Endothelial cell (in vitro differentiated cells): Measurements from ENCODE around the gene SUCNR1. TPM values are rescaled to one million over a fixed set of nuclear protein-coding genes. Genes with fewer than 3 reads are reported as not detected.
"Not testable (repeated sequence)": the region's sequence is repeated elsewhere in the genome, so short reads cannot be mapped to it uniquely, and the experiment has no call there.

Experiments used
- DNase-seq: peaks from one replicate; pipeline ENCODE4 v3.0.0; 2021; ENCODE audit warnings: low spot score
- H3K27ac Mint-ChIP-seq: one replicate; pipeline ENCODE4 v1.8.0; 2021; ENCODE audit warnings: mixed read lengths, inconsistent platforms; ENCODE audit not compliant: unreplicated experiment
- H3K27me3 Mint-ChIP-seq: one replicate; pipeline ENCODE4 v1.8.0; 2021; ENCODE audit warnings: mild to moderate bottlenecking, moderate library complexity, mixed read lengths, inconsistent platforms; ENCODE audit not compliant: unreplicated experiment
- H3K36me3 Mint-ChIP-seq: one replicate; pipeline ENCODE4 v1.8.0; 2021; ENCODE audit warnings: mild to moderate bottlenecking, low read depth, mixed read lengths, inconsistent platforms; ENCODE audit not compliant: unreplicated experiment
- H3K4me1 Mint-ChIP-seq: one replicate; pipeline ENCODE4 v1.8.0; 2021; ENCODE audit warnings: mild to moderate bottlenecking, mixed read lengths, inconsistent platforms; ENCODE audit not compliant: unreplicated experiment
- H3K4me3 Mint-ChIP-seq: one replicate; pipeline ENCODE4 v1.8.0; 2021; ENCODE audit warnings: mild to moderate bottlenecking, mixed read lengths, inconsistent platforms; ENCODE audit not compliant: unreplicated experiment
- H3K9me3 Mint-ChIP-seq: one replicate; pipeline ENCODE4 v1.8.0; 2021; ENCODE audit warnings: mixed read lengths, inconsistent platforms; ENCODE audit not compliant: unreplicated experiment
- total RNA-seq: library from RNA; stranded (reverse); fragmentation: NEBNext Ultra II Directional; extraction: Animal tissue kit (Norgen Biotek cat#: 25700); gene quantifications from one replicate; pipeline ENCODE4 v1.2.1, GENCODE V29; 2021; ENCODE audit not compliant: unreplicated experiment
- TF ChIP-seq, protein P1 (sequence below): fragments of 200-600 bp; sonication (generic); IDR thresholded peaks from one replicate; pipeline ENCODE4 v1.5.0; 2021; ENCODE audit warnings: antibody characterized with exemption; ENCODE audit not compliant: unreplicated experiment

Gene SUCNR1
- total RNA-seq, 1 donor from 2014 or later = 0.05 TPM

- peak; percentile 47 for DNase-seq
- no peak overlapping the region for H3K4me3 Mint-ChIP-seq
- no peaks in the 10 kb centered on the region for H3K27me3 Mint-ChIP-seq
- no peaks in the 10 kb centered on the region for H3K36me3 Mint-ChIP-seq
- TF ChIP-seq, protein P1, sequence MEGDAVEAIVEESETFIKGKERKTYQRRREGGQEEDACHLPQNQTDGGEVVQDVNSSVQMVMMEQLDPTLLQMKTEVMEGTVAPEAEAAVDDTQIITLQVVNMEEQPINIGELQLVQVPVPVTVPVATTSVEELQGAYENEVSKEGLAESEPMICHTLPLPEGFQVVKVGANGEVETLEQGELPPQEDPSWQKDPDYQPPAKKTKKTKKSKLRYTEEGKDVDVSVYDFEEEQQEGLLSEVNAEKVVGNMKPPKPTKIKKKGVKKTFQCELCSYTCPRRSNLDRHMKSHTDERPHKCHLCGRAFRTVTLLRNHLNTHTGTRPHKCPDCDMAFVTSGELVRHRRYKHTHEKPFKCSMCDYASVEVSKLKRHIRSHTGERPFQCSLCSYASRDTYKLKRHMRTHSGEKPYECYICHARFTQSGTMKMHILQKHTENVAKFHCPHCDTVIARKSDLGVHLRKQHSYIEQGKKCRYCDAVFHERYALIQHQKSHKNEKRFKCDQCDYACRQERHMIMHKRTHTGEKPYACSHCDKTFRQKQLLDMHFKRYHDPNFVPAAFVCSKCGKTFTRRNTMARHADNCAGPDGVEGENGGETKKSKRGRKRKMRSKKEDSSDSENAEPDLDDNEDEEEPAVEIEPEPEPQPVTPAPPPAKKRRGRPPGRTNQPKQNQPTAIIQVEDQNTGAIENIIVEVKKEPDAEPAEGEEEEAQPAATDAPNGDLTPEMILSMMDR = peak; percentile 83
- peaks cover 13% of the 10 kb centered on the region for H3K4me1 Mint-ChIP-seq
- no peaks in the 10 kb centered on the region for H3K9me3 Mint-ChIP-seq
- H3K27ac Mint-ChIP-seq = no peak overlapping the region
Measured at GRCh38 chr3:151838574-151839312, 34.7 kb upstream of the SUCNR1 start.

- Mint-ChIP-seq H3K4me3 (no peak overlapping the region), H3K4me1 (peaks cover 13% of the 10 kb centered on the region), H3K9me3 (no peaks in the 10 kb centered on the region), H3K27ac (no peak overlapping the region), H3K36me3 (no peaks in the 10 kb centered on the region), H3K27me3 (no peaks in the 10 kb centered on the region)
- no peak for DNase-seq
- TF ChIP-seq, protein P1 = peak; percentile 52
Measured at GRCh38 chr3:151839313-151839631, 34.2 kb upstream of the SUCNR1 start.

DNA sequence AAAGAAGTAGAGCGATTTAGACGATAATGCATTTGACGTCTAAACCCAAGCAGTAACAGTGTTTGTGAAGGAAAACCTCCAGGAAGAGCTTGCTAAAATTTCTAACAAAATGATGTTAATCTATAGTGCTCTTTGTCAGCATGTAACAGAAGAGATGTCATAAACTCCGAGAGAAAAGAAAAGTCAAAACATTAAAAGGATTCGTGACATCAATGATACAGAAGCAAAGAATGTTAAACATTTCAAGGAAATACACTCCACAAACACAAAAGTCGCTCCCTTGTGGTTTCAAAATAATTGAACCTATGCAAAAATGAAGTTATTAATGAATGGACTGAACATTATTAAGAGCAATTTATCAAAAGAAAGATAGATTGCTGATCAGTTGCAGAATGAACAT is 31.6 kb upstream of the SUCNR1 start:
- H3K27me3 Mint-ChIP-seq = no peaks in the 10 kb centered on the region
- no peaks in the 10 kb centered on the region for H3K36me3 Mint-ChIP-seq
- H3K27ac Mint-ChIP-seq = no peak overlapping the region
- H3K4me1 Mint-ChIP-seq = peaks cover 5% of the 10 kb centered on the region
- no peaks in the 10 kb centered on the region for H3K9me3 Mint-ChIP-seq
- TF ChIP-seq, protein P1 = no peak
- H3K4me3 Mint-ChIP-seq = no peak overlapping the region
- no peak for DNase-seq

GRCh38 chr3:151843275-151843674 is 30.2 kb upstream of the SUCNR1 start:
- Mint-ChIP-seq H3K36me3 (no peaks in the 10 kb centered on the region), H3K9me3 (no peaks in the 10 kb centered on the region), H3K4me3 (no peak overlapping the region), H3K27me3 (no peaks in the 10 kb centered on the region), H3K27ac (no peak overlapping the region), H3K4me1 (no peaks in the 10 kb centered on the region)
- no peak for DNase-seq
- TF ChIP-seq, protein P1 = no peak

DNA sequence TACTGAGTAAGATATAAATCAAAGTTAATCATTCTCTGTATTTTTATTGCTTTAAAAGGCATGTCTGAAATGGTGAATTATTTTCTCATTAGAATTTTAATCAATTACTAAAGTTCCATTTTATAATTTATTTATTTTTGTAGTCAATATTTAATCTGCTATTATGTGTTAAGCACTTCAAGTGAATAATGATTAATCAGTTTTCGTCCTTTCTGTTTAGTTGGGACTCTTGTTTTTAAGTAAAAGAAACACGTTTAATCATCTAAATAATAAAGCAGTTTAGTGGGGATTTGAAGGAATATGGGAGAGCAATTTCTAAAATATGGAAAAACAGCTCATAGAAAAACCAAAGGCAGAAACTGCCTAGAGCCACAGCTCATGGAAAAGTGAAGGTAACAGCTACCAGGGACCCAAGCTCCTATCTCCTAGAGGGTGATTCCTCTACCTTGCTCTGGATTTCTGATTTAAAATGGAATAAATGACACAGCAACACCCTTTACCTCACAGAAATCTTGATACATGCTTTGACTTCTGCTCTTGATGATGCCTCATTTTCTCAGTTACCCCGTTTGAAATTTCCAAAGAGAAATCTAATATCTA is 28.0 kb upstream of the SUCNR1 start:
- TF ChIP-seq, protein P1 = no peak

GRCh38 chr3:151850065-151850464 is 23.4 kb upstream of the SUCNR1 start:
- not testable (repeated sequence) for H3K4me3 Mint-ChIP-seq, DNase-seq, H3K27ac Mint-ChIP-seq, H3K36me3 Mint-ChIP-seq, H3K4me1 Mint-ChIP-seq, H3K9me3 Mint-ChIP-seq, H3K27me3 Mint-ChIP-seq

More for the DNA sequence above, 28.0 kb upstream of the SUCNR1 start:
- no peaks in the 10 kb centered on the region for H3K36me3 Mint-ChIP-seq
- H3K27ac Mint-ChIP-seq = no peak overlapping the region
- no peaks in the 10 kb centered on the region for H3K4me1 Mint-ChIP-seq
- no peaks in the 10 kb centered on the region for H3K9me3 Mint-ChIP-seq
- no peak for DNase-seq
- no peaks in the 10 kb centered on the region for H3K27me3 Mint-ChIP-seq
- H3K4me3 Mint-ChIP-seq = no peak overlapping the region
